A673 (cell line): ENCODE measurements around the gene CLDN24.

Experiments
- EZH2 ChIP-seq: fragments of 200-600 bp; sonication (generic); IDR thresholded peaks from 2 replicates; pipeline ENCODE4 v1.6.1; 2017; ENCODE audit warnings: borderline replicate concordance, low read depth, mild to moderate bottlenecking, mixed read lengths, antibody characterized with exemption, low read length; ENCODE audit not compliant: poor library complexity, severe bottlenecking
- TF ChIP-seq, protein P1 (sequence below): fragments of 300-800, 200-600 bp; sonication (generic); conservative IDR thresholded peaks from 2 replicates; pipeline ENCODE4 v1.5.1; 2017; ENCODE audit warnings: low read depth, mild to moderate bottlenecking, antibody characterized with exemption, low read length, moderate library complexity, mixed read lengths

- TF ChIP-seq, protein P1, sequence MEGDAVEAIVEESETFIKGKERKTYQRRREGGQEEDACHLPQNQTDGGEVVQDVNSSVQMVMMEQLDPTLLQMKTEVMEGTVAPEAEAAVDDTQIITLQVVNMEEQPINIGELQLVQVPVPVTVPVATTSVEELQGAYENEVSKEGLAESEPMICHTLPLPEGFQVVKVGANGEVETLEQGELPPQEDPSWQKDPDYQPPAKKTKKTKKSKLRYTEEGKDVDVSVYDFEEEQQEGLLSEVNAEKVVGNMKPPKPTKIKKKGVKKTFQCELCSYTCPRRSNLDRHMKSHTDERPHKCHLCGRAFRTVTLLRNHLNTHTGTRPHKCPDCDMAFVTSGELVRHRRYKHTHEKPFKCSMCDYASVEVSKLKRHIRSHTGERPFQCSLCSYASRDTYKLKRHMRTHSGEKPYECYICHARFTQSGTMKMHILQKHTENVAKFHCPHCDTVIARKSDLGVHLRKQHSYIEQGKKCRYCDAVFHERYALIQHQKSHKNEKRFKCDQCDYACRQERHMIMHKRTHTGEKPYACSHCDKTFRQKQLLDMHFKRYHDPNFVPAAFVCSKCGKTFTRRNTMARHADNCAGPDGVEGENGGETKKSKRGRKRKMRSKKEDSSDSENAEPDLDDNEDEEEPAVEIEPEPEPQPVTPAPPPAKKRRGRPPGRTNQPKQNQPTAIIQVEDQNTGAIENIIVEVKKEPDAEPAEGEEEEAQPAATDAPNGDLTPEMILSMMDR, result no peak
- no peak for TF ChIP-seq EZH2
These were observed 31.3 kb upstream of the CLDN24 start for GRCh38 chr4:183353557-183353956.
